Endometrial microvascular endothelial cells (primary cell): ENCODE results near the gene MGA. TPM values are rescaled to one million over a fixed set of nuclear protein-coding genes. Genes with fewer than 3 reads are reported as not detected.

Source experiments
- in situ Hi-C: cut with HindIII; loops from 2 replicates; pipeline ENCODE4 v1.10.0; 2017; ENCODE audit warnings: low sequenced_read_pairs, low pct_unique_long_range_greater_than_20kb; ENCODE audit errors: inconsistent ontology term
- total RNA-seq: library from RNA; depleted of rRNA; stranded (reverse); fragments of >200 nt; gene quantifications from one replicate; pipeline ENCODE4 v1.2.3, GENCODE V29; 2015; ENCODE audit errors: inconsistent ontology term

The MGA gene
- total RNA-seq, 1 donor from 2014 or later: 11.4 TPM

DNA sequence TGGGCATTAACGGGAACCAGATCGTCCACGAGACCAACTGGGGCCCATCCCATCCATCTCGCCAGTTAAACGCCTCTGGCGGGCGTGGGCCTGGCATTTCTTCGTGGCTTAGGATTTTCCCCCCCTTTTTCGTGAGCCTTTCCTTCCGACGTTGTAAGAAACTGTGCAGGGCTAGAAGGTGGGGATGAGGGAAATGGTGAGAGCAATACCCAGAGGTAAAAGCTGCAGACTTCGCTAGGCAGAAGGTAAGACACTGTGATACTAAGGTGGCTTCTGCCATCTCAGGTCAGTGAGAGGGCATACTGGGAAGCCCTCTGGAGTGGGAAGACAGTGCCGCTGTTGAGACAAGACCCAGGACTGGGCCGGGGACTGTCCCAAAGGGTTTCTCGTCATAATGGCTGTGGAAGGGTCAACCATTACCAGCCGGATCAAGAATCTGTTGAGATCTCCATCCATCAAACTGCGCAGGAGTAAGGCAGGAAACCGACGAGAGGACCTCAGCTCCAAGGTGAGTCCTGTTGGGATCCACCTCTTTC lies 114.7 kb downstream of the MGA start:
- in situ Hi-C loops: no loop called here

DNA sequence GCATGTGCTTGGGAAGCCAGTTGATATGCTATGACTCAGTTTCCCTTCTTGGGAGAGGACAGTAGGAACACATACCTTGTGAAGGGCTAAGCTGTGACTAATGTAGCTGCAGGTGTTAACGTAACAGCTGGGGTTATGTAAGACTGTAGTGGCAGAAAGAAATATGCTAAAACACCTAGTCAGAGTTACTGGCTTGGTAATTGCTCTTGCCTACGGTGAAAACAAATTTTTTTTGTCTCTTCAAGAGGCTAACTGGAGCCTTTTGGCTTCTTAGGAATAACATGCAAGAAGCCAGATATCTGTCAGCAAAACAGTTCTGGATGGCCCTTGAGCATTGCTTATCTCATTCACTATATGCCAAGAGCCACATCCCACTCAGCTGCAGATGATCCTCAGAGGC lies 115.4 kb downstream of the MGA start:
- in situ Hi-C loops: no loop called here

DNA sequence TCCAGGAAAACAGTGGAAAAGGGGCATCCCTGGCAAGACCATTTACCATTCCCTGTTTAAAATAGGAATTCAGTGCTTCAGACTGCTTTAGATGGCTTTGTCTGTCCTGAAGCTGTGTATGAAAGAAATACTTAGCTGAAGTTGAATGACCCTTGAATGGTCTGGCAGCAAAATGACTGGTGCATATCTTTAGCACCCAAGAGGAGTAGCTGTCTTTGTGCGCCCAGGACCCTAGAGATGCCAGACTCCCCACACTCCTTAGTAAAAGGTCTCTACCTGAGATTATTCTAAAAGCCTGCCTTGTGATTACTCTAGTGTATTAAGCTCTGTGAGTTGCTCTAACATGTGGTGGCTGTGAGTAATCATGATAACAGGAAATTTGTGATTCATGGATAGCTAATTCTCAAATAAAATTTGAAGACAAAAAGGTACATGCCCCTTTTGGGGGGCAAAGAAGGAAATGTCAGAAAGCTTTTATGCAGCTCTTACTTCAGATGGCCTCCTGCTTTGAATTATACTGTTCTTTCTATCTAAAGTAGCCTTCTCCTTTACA lies 117.3 kb downstream of the MGA start:
- in situ Hi-C loops: no loop called here

DNA sequence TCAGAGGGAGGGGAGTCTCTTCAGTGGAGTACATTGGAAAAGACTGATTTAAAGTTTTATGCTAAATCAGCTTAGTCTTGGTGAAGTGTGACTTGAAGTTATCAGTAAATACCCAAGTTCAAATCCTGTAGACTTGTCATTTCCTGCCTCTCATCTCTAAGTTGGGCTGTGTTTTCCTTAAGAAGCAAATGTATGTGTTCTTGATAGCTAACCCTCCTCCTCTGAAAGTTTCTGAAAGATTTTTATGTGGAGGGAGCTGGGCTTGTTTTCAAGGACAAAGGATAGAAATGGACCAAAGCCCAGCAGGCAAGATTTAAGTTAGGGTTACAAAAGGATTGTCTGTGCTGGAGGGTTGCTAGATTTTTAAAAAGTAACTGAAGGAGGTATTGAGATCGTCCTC lies 118.3 kb downstream of the MGA start:
- in situ Hi-C loops: no loop called here

DNA sequence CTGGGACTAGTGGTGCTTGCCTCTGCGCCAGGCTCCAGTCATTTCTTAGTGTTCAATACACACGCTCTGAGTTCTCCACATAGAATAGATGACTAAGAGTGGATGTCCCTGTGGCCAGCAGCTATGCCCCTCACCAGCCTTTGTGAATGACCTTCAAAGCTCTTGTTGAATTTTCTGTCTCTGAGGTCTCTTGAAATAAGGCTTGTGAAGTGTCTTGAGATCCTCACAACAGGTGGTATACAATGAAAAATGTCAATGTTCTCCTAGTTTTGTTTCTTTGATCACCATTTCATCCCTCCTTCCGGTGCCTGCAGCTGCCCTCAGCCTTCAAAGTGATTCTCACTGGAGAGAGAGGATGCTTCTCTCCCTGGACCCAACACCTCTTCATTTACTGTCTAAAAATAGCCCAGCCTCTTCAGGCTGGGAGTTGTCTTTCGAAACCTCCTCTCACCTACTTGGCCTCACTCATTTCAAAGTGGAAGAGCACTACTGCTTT lies 119.5 kb downstream of the MGA start:
- in situ Hi-C loops: no loop called here

DNA sequence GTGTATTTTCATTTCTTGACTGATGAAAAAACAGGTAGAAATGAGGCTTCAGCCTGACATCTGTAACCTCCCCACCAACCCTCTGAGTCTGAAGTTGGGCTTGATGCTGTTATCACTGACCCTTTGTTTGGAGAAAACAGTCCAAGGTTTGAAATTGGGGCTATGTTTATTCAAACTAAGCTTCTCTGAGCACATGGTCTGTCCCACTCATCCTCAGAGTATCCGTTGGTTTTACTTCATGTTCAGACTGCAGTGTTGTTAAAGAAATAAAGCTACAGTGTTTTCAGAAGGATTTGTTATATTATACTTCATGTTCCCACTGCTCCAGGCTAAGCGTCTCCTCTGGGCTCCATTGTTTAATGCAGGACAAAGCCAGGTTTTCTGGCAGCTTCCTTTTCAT lies 120.1 kb downstream of the MGA start:
- in situ Hi-C loops: no loop called here

DNA sequence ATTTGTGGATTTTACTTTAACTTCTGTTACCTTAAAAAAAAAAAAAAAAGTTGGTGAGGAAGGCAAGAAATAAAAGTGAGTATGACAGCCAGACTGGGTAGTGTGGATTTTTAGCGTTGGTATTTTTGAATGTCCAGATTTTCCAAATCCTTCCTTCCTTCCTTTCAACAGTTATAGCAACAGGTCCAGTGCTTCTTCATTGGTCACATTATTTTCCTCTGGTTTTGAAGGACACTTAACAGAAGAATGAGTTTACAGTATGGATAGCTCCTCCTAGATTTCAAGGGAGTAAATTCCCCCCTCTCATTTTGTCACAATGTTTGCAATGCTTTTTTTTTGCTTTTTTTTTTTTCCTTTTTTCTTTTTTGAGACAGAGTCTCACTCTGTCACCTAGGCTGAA lies 120.5 kb downstream of the MGA start:
- in situ Hi-C loops: no loop called here

DNA sequence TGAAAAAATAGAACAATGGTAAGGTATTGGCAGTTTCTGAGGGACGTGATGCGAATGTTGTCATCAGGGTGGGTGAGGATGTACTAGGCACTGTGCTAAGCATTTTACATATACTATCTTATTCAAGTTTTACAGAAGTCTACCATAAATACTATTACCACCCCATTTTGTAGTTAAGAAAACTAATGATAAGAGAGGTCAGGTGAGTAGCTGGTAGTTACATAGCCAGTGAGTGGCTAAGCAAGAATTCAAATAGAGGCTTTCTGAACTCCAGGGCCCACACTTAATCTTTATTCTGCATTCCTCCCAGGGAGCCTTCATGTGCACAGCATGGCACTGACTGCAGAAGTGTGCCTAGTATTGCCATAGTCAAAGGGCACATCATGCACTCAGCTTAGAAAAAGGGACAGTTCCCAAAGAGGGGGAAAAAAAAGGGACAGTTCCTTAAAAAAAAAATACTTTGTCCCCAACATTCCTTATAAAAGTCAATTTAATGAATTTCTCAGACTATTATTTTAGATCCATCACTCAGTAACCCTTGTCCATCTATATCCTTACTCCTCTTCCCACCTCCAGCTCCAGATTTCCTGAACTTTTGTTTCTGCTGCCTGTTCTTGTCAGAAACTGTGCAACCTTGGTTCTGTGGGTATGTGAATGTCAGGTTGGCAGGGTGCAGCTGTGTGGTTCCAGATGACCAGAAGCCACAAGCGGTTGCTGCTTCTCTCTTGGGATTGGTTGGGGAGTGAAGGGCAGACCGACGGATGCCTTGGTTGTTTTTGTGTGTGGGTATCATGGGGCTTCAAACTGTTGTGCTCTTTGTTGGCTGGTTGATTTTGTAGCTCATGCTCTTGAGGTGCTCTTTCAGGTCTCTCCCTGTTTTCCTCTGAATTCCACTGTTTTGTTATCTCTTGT lies 122.4 kb downstream of the MGA start:
- in situ Hi-C loops: no loop called here

DNA sequence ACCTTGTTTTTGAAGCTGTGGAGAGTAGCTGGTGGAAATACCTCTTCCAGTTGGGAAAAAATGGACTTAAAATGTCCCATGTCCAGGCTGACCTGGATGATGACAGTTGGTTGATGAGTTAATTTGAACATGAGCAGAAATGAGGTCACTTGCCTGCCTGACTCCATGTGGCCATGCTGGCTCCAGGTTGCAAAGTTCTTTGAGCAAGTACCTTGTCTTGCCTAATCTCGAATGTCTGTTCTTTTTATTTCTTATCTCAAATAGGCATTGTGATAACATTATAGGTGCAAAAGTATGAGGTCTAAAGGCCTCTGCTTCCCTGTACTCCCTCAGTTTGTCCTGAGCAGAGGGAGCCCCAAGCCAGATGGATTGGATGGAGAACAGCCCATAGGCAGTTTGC lies 123.1 kb downstream of the MGA start:
- in situ Hi-C loops: no loop called here

DNA sequence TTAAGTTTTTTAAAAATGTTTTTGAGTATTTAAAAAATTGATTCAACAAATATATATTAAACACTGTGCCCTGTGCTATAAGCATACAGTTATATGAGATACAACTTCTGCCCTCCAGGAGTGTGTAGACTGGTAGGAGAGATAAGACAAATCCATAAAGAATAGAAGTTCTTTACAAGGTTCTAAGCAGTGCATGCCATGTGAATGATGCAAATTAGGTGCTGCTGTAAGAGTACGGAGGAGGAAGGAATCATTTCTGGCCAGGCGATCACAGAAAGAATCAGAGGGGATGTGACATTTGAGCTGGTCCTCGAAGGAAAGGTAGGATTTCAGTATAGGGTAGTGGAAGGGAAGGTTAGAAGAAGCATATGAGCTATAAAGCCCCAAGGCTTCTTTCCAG lies 128.1 kb downstream of the MGA start:
- in situ Hi-C loops: no loop called here

DNA sequence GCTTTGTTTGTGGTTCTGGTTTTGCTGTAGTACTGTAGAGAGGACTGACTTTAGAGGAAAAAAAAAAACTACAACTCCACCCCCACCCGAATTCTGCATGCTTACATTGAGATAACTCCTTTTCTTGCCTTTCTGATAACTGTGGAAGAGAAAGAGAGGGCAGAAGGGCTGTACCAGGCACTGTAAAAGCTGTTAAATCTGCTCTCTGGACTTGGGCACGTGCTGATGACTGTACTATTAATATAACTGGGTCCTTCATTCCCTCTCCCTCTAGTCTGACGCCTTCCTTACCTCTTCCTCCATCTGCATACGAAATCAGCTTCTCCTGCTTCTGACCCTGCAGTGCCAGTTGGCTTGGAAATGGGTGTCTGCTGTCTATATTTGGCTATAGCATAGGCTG lies 129.0 kb downstream of the MGA start:
- in situ Hi-C loops: no loop called here

DNA sequence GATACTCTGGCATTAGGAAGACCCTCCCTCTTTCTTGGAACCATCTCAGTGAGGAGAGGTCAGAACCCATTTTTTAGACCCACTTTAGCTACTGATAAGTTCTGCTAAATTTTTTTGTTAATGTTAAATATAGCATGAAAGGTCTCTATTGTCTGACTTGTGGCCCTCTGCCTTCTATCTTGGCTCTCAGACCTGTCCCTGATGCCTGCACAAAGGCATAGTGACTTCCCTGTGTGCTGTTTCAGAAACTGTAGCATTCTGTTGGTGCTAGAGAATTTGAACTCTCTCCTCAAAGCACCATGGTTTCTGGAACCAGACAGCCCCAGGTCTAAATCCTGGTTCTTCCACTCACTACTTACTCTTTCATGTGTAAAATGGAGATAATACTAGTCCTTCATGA lies 129.5 kb downstream of the MGA start:
- in situ Hi-C loops: no loop called here

DNA sequence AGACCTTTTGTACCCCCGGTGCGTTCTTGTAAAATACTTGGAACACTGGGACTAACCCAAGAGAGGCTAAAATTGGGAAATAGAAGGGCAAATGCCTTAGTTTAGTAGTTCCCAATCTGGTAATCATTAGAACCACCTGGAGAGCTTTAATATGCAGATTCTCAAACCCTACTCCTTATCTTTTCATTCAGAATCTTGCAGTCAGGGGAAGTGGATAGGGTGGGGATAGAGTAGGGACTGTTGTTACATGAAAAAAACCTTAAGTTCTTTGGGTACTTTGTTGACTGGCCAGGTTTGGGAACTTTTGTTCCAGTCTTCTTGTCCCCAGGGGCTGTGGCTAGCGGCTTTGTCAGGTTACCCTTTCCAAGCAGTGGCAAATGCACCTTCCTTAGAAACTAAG lies 130.0 kb downstream of the MGA start:
- in situ Hi-C loops: no loop called here

DNA sequence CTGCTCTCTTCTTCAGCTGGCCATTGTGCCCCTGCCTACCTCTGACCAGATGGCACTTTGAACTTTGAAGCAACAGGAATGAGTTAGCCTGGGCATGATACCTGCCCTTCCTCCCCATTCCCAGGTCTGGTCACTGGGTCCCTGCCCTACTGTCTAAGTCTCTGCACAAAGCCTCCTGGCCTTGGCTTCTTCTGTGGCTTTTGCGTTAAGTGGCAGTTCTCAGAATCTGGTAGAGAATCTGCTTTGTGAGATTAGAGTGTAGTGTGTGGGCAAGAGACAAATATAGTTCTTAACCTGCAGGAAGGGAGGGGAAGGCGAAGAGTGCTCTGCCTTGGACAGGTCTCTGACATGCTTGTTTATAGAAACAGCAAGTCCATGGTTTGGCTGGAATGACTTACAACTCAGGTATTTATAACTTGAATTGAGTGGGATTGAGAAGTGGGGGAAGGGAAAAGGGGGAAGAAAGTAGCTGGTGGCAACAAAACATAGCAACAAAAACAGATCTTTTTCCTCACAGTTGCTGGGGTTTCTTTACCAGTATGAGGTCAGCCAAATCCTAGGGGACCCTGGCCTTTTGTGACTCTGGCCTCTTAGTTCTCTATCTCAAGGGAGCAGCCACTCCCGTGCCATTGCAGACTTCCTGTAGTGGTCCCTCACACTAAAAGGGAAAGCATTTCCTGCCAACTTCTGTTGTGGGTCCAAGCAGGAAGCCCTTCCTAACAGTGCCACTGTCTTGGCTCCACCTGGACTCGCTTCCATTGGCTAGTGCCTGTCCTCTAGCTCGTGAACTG lies 130.7 kb downstream of the MGA start:
- in situ Hi-C loops: no loop called here

DNA sequence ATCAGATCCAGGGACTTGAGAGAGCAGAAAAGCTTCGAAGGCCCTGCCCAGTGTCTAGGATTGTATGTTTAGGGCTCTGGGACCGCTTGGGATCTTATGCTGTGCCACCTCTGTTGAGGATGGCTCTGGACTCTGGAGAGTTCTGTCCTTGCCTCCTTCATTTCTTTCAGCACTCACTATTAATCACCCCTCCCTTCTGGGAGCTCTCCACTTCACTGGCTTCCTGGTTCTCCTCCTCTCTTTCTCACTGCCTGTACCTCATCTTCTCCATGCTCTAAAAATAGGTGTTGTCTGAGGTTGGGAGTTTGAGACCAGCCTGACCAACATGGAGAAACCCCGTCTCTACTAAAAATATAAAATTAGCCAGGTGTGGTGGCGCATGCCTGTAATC lies 131.3 kb downstream of the MGA start:
- in situ Hi-C loops: no loop called here

DNA sequence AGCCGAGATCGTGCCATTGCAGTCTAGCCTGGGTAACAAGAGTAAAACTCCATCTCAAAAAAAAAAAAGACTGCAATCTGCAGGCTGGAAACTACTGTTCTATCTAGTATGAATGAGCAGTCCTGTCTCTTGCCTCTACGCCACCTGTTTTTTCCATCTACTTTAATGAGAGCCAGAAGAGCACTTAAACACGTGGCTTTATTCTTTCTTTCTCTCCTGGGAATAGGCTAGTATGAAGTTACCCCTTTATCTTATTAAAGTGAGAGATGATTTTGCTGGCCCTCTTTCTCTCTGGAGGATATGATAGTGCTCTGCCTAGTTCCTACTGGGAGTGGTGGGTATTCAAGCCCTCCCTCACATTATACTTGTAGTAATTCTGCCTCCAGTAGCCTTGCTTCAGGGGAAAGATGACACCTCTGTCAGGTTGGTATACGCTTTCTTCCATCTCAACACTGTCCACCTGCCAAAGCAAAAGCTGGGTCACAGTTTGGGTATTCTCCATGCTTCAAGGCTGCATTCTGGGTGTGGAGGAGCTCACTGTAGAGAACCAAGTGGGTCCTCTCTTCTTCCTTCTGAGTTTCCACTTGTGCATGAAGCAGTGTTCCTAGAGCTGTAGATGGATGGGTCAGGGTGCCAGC lies 131.9 kb downstream of the MGA start:
- in situ Hi-C loops: no loop called here

DNA sequence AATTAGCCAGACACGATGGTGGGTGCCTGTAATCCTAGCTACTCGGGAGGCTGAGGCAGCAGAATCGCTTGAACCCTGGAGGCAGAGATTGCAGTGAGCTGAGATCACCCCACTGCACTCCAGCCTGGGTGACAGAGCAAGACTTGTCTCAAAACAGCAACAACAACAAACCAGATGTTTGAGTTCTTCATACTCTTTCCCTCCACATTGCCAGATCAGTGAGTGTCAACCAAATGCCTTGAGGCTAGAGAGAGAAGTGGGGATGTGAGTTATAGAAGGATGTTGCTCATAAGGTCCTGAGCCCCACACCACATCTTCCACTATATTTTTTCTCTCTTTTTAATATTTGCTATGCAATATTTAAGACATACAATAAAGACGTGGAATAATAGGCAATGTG lies 133.9 kb downstream of the MGA start:
- in situ Hi-C loops: no loop called here

DNA sequence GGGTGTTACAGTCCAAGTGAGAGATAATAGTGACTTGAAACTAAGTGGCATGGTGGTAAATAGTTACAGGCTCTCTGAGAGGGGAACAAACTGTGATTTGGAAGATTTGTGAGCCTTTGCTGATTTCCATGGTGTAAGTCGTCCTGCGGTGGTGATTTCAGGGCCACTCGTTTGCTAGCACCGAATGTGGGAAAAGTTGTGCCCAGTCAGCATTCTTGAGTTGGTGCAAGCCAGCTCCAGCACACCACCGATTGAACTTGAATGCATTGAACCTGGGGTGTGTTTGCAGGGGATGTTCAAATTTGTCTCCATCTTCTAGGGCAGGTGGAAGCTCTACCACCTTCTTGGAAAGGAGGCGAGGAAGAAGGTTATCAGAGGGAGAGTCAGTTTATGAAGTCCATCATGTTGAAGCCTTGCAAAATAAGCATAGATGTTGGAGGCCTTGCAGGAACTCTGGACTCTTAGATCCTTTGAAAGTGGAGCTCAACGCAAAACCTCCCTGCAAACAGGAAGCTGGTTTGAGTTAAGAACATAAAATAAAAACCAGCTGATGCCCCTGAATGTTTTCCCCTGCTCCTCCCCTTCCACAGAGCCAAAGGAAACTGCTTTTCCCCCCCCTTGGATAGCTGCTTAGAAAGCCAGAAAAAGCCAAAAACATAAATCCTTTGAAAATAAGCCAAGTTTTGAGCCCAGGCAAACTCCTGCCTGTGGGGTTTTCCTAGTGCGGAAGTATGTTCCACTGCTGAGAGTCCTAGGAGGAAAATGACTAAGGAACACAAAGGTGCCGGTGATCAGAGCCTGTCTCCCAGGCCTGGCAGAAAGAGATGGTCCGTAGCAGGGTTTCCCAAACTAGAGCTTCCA lies 136.0 kb downstream of the MGA start:
- in situ Hi-C loops: no loop called here
